Skin of body (tissue), 2 donors: ENCODE measurements around the gene RASSF6. TPM values are rescaled to one million over a fixed set of nuclear protein-coding genes. Genes with fewer than 3 reads are reported as not detected.
"Not testable (repeated sequence)": the region's sequence is repeated elsewhere in the genome, so short reads cannot be mapped to it uniquely, and the experiment has no call there.

ENCODE experiments used
- DNase-seq: peaks from one replicate; lab custom pipeline; 2025; lab: John Stamatoyannopoulos, UW
- total RNA-seq: library from RNA; depleted of rRNA; stranded (reverse); fragments of >200 nt; gene quantifications from one replicate; pipeline ENCODE4 v1.2.3, GENCODE V29; 2014

The RASSF6 gene
- total RNA-seq, 1 donor from 2014 or later = 0.89 TPM

DNA sequence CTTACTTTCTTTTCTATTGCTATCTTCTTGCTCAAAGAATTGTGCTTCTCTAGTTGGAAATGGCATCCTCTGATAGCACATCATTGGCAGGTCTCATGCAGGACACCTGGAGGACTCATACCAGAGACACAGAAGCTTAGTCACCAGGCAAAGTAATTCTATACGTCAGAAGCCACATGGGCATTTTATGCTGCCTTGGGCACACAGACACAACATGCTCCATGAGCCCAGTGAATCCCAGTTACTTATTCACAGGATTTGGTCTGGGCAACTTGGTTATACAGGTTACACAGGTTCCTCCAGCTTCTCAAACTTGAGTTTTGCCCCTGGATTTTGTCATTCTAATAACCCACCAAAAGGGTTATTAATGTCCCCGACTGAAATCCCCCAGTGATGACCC lies 7.1 kb downstream of the RASSF6 start:
- no peak for DNase-seq

DNA sequence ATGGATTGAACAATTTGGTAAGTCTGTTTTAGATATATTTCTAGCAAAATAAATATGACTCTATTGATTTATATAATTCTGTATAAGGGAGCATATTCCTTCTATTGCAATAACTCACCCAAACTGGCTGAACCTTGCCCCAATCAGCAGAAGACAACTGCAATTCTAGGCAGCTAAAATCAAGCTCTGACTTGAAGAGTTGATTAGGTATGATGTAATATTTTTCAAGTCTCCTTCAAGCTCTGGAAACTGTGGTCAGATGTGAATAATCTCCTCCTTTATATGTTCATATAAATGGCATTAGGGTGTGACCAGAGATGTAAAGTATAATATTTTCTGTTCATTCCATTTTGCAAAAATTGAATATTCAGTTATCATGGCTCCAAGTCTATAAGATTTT lies 8.2 kb downstream of the RASSF6 start:
- no peak for DNase-seq

DNA sequence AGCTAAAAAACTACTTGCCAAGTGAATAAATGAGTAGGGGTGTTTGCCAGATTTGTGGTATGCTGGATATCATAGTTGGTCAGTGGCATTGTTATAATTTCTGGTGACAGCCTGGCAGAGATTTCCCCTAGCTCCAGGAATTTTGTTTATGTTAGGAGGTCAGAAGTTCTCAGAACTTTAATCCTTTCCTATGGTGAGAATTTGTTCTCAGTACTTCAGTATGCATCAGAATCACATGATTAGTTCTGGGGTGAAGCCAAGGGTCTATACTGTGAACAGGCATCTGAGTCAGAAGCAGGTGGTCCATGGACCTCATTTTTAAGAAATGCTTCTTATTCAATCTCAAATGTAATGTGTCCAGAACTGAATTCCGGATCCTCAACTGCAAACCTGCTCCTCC lies 10.5 kb downstream of the RASSF6 start:
- DNase-seq = no peak

DNA sequence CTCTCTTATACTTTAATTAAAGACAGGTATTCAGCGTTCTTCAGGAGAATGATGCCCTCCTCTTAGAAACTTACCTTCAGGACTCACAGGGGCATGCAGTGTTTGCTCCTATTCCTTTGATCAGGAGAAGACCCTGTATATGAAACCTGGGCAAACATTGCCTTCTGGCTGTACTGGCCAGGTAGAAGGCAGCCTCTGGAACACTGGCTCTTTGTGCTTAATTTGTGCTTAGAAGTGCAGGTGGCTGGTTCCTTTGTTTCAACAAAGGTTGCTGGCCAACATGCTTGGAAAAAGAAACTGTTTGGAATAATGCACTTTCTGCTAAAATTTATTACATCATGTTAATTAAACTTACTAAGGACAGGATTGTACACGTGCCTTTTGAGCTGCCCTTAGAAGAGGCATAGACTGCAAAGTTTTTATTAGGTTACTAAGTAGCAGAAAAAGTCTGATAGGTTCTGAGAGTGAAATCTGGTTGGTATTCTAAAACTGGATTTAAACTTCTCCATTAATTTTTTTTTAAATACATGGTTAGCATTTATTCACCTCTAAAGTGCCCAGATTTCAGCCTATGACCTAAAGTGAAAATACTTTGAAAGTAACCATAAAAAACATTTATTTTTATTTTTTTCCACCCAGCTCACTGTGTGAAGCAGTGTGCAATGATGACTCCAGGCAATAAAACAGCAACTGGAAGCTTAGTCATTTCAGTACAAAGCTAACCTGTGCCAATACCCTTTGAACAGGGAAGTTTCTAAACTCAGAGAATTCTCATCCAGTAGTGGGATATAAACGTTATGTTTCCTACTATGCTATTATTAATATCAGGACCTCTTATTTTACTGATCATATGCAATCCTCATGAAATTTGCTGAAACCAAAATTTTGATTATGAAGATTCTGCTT lies 11.3 kb downstream of the RASSF6 start:
- no peak for DNase-seq

DNA sequence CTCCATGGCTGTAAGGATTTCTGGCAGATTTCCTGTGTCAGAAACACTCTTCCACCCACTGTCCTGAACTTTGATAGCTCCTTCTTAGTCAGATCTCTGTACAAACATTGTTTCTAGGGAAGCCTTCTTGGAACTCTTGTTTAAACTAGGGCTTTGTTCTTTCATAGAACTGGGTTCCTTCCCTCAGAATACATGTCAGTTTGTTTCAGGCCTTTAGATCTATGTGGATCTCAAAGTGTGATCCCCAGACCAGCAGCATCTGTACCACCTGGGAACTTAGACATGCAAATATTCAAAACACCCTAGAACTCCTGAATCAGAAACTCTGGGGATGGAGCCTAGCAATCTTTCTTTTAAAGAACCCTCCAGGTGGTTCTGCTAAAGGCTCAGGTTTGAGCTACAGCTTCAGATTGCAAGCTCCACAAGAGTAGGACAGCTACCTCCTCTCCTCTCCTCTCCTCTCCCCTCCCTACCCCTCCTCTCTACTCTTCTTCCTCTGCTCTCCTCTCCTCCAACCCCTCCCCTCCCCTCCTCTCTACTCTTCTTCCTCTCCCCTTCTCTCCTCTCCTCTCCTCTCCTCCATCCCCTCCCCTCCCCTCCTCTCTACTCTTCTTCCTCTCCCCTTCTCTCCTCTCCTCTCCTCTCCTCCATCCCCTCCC lies 12.7 kb downstream of the RASSF6 start:
- DNase-seq = no peak

DNA sequence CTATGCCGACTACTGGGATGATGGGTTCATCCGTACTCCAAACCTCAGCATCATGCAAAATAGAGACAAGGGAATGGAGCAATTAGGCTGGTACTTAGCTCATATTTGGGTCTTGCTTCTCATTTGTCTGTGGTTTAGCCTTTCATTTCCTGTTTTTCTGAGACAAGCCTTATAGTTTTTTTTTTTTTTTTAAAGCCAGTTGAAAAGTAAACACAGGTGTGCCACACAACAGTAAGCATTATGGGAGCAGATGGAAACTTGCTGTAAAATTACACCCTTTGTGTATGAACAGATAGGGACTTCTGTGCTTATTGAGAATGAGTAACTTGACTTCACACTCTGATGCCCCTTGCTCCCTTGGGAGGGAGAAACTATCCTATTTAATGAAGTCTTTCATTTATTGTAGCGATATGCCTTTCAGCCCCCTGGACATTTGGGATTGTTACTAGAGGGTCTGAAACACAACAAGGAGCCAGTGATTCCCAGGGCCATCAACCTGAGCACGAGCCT lies 13.7 kb downstream of the RASSF6 start:
- DNase-seq = no peak

DNA sequence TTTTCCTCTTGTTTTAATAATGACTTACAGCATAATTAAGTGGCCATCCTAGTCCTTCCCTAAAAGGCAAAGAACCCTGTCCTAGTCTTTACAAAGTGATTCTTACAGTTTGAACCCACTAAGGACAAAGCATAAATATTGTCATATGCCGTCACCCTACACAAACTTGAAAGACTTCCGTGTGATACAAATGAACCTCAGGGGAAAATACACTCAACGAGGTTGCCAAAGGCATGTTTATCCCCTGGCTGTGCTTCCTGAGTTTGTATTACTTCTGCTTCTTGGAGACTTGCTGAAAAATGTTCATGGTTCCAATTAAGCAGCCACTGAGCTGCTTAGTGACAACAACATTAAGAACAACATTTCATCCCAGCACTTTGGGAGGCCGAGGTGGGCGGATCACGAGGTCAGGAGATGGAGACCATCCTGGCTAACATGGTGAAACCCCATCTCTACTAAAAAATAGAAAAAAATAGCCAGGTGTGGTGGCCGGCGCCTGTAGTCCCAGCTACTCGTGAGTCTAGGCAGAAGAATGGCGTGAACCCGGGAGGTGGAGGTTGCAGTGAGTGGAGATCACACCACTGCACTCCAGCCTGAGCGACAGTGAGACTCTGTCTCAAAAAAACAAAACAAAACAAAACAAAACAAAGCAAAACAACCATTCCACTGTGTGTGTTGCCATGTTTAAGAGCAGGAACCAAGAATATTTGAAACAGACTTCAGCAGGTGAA lies 16.2 kb downstream of the RASSF6 start:
- no peak for DNase-seq

DNA sequence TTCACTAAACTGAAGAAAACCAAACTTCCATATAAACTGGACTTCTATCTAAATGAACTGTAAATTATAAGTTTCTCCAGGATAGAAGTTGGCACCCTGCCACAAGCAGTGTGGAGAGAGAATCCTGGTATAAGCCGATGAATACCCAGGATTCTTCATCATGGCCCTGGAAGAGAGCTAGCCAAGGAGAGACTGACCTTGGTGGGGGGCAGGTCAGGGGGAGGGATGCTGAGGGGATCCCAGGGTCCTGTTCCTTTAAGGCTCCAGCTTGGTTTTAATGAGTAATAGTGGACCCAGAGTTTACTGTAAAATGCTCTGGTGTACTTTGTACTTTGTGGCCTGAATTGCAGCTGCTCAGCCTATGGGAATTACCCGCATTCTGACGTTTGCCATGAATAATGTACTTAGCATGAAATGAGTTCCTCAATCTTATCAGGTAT lies 16.9 kb downstream of the RASSF6 start:
- no peak for DNase-seq

DNA sequence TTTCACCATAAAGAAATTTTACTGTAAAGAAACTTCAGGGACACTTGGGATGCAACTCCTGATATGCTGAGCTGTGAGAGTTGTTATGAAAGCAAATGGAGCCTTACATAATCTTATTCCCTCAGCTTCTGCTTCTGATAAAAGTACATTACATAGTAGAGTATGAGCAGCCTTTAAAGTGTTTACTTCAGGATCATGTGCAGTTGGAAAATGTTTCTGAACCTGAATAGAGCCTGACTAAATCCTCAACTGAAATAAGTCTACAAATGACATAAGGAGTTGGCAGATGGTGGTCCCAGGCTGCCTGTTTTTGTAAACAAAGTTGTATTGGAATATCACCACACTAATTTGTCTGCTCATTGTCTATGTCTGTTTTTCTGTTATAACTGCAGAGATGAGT lies 19.3 kb downstream of the RASSF6 start:
- DNase-seq = no peak

DNA sequence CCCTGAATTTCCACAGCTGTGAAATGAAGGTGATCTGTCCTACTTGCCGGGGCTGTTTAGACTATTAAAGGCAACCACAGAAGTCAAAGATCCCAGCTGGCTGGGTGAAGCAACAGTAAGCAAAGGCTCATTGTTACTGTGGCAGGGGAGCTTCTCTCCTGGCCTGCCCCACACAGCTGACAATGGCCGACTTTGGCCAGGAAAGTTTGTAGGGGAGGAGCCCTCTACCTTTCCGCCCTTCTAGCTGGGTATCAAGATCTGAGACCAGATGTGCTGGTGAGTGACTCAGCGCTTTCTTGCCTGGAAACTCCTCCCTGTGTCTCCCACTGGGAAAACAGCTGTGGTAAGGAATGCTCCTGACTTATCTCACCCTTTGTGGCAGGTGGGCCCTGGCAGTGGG lies 21.1 kb downstream of the RASSF6 start:
- no peak for DNase-seq

DNA sequence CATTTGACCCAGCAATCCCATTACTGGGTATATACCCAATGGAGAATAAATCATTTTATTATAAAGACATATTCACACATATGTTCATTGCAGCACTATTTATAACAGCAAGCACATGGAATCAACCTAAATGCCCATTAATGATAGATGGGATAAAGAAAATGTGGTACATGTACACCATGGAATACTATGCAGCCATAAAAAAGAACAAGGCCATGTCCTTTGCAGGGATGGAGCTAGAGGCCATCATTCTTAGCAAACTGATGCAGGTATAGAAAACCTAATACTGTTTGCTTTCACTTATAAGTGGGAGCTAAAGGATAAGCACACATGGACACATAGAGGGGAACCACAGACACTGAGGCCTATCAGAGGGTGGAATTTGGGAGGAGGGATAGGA lies 22.6 kb downstream of the RASSF6 start:
- DNase-seq = no peak

DNA sequence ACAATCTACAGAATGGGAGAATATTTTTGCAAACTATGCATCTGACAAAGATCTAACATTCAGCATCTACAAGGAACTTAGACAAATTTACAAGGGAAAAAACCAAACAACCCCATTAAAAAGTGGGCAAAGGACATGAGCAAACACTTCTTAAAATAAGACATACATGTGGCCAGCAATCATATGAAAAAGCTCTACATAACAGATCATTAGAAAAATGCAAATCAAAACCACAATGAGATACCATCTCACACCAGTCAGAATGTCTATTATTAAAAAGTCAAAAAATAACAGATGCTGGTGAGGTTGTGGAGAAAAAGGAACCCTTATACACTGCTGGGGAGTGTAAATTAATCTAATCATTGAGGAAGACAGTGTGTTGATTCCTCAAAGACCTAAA lies 23.1 kb downstream of the RASSF6 start:
- DNase-seq = not testable (repeated sequence)

DNA sequence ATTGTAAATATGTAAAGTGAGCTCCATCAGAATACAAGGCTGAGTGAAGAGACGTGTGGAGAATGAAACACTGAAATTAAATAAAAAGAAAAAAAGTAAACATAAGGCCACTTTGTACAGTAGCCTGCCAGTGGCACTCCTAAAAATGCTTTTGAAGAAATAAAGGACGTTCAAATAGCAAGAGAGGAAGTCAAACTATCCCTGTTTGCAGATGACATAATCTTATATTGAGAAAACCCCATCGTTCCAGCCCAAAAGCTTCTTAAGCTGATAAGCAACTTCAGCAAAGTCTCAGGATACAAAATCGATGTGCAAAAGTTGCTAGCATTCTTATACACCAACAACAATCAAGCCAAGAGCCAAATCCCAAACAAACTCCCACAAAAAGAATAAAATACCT lies 24.2 kb downstream of the RASSF6 start:
- no peak for DNase-seq

DNA sequence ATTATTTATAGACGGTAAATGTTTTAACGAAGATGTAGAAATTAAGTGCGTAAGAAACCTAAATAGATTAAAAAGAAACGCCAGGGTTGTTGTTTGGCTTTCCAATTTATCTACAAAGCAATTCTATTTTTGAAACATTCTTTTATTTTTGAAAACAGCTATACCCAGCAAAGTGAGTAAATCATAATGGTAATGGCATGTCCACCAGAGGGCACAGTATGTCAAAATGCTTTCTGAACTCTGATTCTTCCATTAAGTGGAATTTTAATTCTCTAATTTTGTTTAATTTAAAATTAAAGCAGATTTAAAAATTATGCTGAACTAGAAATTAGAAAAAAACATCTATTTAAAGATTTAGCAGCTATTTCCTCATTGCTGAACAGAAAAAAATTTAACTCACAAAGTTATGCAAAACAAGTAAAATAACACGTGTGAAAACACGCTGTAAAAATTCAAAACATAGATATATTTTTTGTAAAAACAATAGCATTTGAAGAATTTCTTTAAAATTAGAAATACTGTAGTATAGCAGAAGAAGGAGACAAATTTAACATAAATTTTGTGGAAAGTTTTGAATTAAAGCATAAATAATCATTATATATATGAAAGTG lies 26.5 kb downstream of the RASSF6 start:
- no peak for DNase-seq

DNA sequence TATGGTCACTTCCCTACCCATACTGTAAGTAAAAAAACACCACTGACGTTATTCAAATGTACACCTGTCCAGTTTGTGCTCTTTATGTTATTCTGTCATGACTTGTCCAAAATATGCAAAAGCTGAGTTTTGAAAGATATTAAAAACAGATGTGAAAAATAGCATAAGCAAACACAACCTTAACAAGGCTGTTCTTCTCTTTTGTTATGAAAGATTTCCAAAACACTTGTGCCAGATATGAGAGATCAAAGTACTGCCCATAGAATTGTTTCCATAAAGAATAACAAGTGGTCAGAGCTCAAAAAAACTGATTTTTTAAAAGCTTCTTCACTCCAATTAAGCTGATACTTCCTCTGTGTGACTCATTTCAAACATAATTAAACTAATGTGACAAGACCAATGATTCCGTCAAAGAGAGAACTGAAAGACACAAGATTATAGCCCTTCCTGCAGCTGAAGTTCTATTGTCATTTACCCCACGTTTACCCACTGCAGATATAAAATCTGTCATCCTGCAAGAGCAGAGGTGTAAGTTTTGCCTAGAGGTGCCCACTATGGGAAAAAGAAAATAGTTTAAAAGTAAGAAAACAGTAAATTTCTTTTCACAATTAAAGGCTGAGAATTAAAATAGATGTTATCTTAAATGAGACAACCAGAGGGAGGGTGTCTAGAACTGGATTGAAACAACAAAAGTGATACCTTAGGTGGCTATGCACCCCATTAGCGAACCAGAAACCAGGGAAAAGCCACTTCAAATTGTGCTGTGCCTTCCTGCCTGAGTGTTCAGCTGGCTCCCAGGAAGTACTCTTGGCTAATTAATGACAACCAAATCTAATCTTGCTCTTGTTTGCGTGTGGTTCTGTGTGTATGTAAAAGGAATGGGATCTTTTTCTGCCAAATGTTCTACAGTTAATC lies 30.1 kb downstream of the RASSF6 start:
- no peak for DNase-seq

DNA sequence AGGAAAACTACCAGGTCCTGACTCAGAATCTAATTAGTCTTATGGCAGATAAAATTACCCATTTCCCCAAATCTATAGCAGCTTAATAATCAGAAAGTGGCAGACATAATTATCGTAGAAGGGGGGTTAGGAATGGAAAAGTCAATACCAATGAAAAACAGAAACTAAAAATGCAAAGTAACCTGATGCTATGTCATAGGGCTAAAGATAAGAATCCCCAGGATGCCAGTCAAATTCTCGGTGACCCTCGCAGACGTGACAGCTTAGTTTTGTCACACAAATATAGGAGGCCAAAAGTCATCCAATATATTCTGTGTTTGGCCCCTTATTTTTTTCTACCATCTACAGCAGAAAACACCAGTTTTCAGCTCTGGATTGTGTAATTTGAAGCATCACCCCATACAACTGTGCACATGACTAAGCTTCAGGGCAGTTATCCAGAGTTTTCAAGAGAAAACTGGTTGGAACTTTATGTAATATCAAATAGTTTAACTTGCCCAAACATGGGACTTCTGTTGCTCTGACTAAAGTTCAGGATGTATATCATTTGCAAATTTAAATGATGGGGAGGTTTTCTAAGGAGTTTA lies 30.9 kb downstream of the RASSF6 start:
- DNase-seq = no peak

DNA sequence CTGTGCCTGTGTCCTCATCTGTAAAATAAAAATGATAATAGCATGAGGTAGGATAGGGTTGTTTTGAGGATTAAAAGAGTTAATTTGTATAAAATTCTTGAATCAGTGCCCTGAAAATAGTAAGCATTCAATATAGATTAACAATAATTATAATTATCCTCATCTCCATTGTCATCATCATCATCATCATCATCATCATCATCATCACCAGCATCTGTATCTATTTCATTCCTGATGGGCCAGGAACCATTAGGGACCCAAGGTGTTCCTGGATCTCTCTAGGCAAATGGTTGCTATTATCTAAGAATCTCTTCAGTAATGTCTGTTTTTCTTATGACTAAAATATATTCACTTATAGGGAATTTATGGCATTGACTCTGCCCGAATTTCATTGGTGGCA lies 31.6 kb downstream of the RASSF6 start:
- no peak for DNase-seq

DNA sequence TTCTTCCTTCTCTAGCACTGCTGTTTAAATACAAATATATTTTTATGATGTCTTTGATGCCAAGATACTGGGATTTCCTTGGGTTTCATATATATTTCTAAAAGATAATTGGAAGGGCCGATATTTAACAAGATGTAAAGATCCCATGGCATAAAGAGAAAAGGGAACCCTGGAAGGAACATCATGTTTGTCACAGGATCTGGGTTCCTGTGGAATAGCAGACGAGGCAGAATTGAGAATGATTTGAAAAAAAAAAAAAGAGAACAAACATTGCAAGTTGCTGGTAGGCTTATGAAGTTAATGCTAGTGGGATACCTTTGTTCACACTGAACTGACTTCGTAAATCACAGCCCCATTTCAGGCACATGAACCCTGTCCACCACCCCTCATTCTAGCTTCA lies 33.6 kb downstream of the RASSF6 start:
- DNase-seq = no peak

DNA sequence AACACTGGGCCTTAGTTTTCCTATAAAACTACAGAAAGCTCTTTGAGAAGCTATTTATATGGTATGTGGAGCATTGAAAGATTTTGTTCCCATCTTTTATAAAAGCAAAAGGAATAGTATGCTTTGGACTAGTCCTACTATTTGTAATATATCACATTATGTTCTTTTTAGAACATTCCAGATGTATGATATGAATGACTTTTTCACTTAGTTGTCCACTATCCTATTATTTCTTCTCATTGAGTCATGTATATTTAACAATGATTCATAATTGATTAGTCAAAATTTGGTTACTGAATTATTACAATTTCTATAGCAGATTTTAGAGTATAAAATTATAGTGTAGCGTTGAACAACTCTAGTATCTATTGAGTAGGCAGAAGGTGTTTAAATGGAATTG lies 34.2 kb downstream of the RASSF6 start:
- DNase-seq = no peak

DNA sequence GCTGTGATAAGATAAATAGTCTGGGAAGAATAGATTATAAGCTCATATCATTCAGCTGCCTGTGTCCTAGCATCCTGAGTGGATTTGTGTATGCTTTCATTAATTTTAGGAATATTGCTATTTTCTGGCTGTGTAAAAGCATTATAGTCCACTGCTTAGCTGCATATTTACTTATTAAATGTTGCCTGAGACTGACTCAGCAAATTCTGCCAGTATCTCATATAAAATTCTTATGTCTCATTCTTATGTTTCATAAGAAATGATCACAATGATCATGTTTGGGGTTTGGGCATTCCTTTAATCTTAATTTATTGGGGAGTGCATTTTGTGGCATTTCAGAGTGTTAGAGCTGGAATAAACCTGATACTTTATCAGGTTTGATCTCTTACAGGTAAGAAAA lies 34.9 kb downstream of the RASSF6 start:
- DNase-seq = no peak
